Right kidney (tissue), 1 donor: ENCODE measurements around the gene LIN7B.

ENCODE experiments used
- DNase-seq: peaks from one replicate; pipeline ENCODE4 v3.0.0-alpha.2; 2016

Gene LIN7B

GRCh38 chr19:49094505-49095482 lies 19.4 kb upstream of the LIN7B start:
- no peak for DNase-seq

GRCh38 chr19:49097453-49098288 lies 16.5 kb upstream of the LIN7B start:
- DNase-seq = peak; percentile 67

DNA sequence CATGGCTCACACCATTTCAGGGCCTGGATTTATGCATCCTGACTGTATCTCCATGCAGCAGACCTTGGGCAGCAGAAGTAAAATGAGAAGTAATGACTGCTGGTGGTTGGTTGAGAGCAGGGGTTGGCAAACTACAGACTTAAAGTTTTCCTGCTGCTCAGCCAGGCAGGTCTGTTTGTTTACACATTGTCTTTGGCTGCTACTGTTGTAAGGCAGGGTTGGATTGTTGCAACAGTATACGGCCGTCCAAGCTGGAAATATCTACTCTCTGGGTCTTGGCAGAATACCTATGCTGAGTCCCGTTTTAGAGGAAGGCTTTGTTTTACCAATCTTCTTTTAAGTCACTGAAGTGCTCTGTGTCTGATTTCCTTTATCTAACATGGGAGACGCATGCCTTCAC lies 15.4 kb upstream of the LIN7B start:
- no peak for DNase-seq

GRCh38 chr19:49101160-49101559 lies 13.0 kb upstream of the LIN7B start:
- no peak for DNase-seq

- DNase-seq = no peak
Measured at GRCh38 chr19:49102303-49102702, 11.9 kb upstream of the LIN7B start.

- no peak for DNase-seq
Measured at GRCh38 chr19:49103331-49104085, 10.7 kb upstream of the LIN7B start.

- DNase-seq = no peak
Measured at GRCh38 chr19:49104229-49104864, 9.8 kb upstream of the LIN7B start.

DNA sequence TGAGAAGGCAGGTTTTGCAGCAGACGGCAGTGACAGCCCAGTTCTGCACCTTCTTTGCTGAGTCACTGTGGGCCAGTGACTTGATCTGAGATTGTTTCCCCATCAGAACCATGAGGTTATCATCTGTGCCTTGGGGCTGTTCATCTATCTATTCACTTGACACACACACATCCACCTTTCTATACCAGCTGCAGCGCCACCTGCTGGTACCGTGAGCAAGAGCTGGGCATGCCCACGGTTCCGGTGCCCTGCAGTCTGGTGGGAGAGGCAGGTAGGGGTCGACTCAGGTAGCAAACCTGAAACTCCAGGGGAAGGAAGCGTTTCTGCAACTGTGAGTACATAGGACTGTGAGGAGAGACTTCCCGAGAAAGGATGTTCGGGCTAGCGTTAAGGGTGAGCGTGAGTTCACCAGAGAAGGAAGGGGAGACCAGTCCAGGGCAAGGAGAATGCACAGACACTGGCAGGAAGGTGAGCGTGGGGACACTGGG lies 7.5 kb upstream of the LIN7B start:
- DNase-seq = no peak

GRCh38 chr19:49107625-49108459 lies 6.3 kb upstream of the LIN7B start:
- no peak for DNase-seq

GRCh38 chr19:49109051-49109450 lies 5.1 kb upstream of the LIN7B start:
- no peak for DNase-seq

- no peak for DNase-seq
Measured at GRCh38 chr19:49109569-49110233, 4.5 kb upstream of the LIN7B start.

- no peak for DNase-seq
Measured at GRCh38 chr19:49110567-49110966, 3.6 kb upstream of the LIN7B start.

- DNase-seq = no peak
Measured at GRCh38 chr19:49111218-49111998, 2.8 kb upstream of the LIN7B start.

GRCh38 chr19:49114630-49115363 lies 627 bp downstream of the LIN7B start:
- peak; percentile 93 for DNase-seq

GRCh38 chr19:49116544-49116943 lies 2.4 kb downstream of the LIN7B start:
- no peak for DNase-seq

- no peak for DNase-seq
Measured at GRCh38 chr19:49117677-49118564, 3.8 kb downstream of the LIN7B start.

- peak; percentile 95 for DNase-seq
Measured at GRCh38 chr19:49118565-49119410, 4.6 kb downstream of the LIN7B start, which contains the start of gene C19orf73. Gene C19orf73 (minus strand): TSS chr19:49119143. CDS start chr19:49119022, 121 bp downstream.
